BLaER1 treated with 17β-estradiol and CSF1 and Interleukin-3, amounts not matched to agents 10 nM and 100 nM (cell line): Measurements from ENCODE around the gene IFITM10.

Experiments used
- H3K27ac ChIP-seq, 11 experiments: shearing (Covaris generic); formaldehyde crosslinking; 2 replicates each; pipeline ENCODE4 v1.8.1; 2022
- H3K27me3 ChIP-seq, 11 experiments: shearing (Covaris generic); formaldehyde crosslinking; 2 replicates each; pipeline ENCODE4 v1.8.1; 2022
- H3K36me3 ChIP-seq, 11 experiments: shearing (Covaris generic); formaldehyde crosslinking; 2 replicates each; pipeline ENCODE4 v1.8.1; 2022
- H3K4me1 ChIP-seq, 10 experiments: shearing (Covaris generic); formaldehyde crosslinking; 2 replicates each; pipeline ENCODE4 v1.8.1; 2022
- H3K4me2 ChIP-seq, 11 experiments: shearing (Covaris generic); formaldehyde crosslinking; 2 replicates each; pipeline ENCODE4 v1.8.1; 2022
- H3K4me3 ChIP-seq, 10 experiments: shearing (Covaris generic); formaldehyde crosslinking; 2 replicates each; pipeline ENCODE4 v1.8.1; 2022
- H3K9ac ChIP-seq, 11 experiments: shearing (Covaris generic); formaldehyde crosslinking; 2 replicates each; pipeline ENCODE4 v1.8.1; 2022
- H3K9me3 ChIP-seq, 11 experiments: shearing (Covaris generic); formaldehyde crosslinking; replicated peaks in 1 of 11; 2 replicates each; pipeline ENCODE4 v1.8.1; 2022
- H4K20me1 ChIP-seq, 11 experiments: shearing (Covaris generic); formaldehyde crosslinking; 2 replicates each; pipeline ENCODE4 v1.8.1; 2022
- Cebpa-rat ChIP-seq, 11 experiments: shearing (Covaris generic); IDR thresholded peaks; 2 replicates each; pipeline ENCODE4 v1.8.1; 2022

The IFITM10 gene

GRCh38 chr11:1745701-1746320 is 4.6 kb downstream of the IFITM10 start:
- no peak for TF ChIP-seq Cebpa-rat (IDR thresholded peaks at IDR 0.05)
- Histone ChIP-seq H3K36me3 (peaks cover 0 to 4% (median 0%) of the 10 kb centered on the region in 11 experiments; a peak in 3 of 22 replicates), H3K4me1 (peaks cover 42 to 53% (median 46%) of the 10 kb centered on the region in 10 experiments), H3K27me3 (peaks cover 0 to 29% (median 24%) of the 10 kb centered on the region in 11 experiments; a peak in 19 of 22 replicates), H3K9ac (no peak overlapping the region), H3K4me2 (peak overlapping the region in 3 of 11 experiments; percentile 85 to 100 (median 99); a peak in 3 of 22 replicates), H3K4me3 (no peak overlapping the region), H3K9me3 (no peaks in the 10 kb centered on the region), H3K27ac (no peak overlapping the region), H4K20me1 (peaks cover 0 to 52% (median 3%) of the 10 kb centered on the region in 11 experiments; a peak in 9 of 22 replicates)

GRCh38 chr11:1744891-1745700 is 5.3 kb downstream of the IFITM10 start:
- Histone ChIP-seq H3K36me3 (peaks cover 0 to 4% (median 0%) of the 10 kb centered on the region in 11 experiments; a peak in 3 of 22 replicates), H3K9me3 (no peaks in the 10 kb centered on the region), H3K9ac (no peak overlapping the region), H4K20me1 (peaks cover 0 to 45% (median 0%) of the 10 kb centered on the region in 11 experiments; a peak in 9 of 22 replicates), H3K27me3 (peaks cover 0 to 26% (median 23%) of the 10 kb centered on the region in 11 experiments; a peak in 19 of 22 replicates), H3K4me1 (peaks cover 37 to 46% (median 38%) of the 10 kb centered on the region in 10 experiments), H3K4me3 (no peak overlapping the region), H3K4me2 (no peak overlapping the region), H3K27ac (no peak overlapping the region)
- no peak for TF ChIP-seq Cebpa-rat (IDR thresholded peaks at IDR 0.05)

GRCh38 chr11:1744137-1744886 is 6.1 kb downstream of the IFITM10 start:
- no peak overlapping the region for H3K27ac ChIP-seq
- H3K9ac ChIP-seq, result no peak overlapping the region
- H3K9me3 ChIP-seq, result no peaks in the 10 kb centered on the region
- peaks cover 0 to 18% (median 16%) of the 10 kb centered on the region in 11 experiments; a peak in 19 of 22 replicates for H3K27me3 ChIP-seq
- H3K36me3 ChIP-seq, result peaks cover 0 to 4% (median 0%) of the 10 kb centered on the region in 11 experiments; a peak in 3 of 22 replicates
- peaks cover 29 to 38% (median 31%) of the 10 kb centered on the region in 10 experiments for H3K4me1 ChIP-seq
- TF ChIP-seq Cebpa-rat (IDR thresholded peaks at IDR 0.05), result no peak
- H3K4me3 ChIP-seq, result no peak overlapping the region
- H4K20me1 ChIP-seq, result peaks cover 0 to 37% (median 0%) of the 10 kb centered on the region in 11 experiments; a peak in 9 of 22 replicates
- H3K4me2 ChIP-seq, result no peak overlapping the region

- Histone ChIP-seq H3K4me2 (no peak overlapping the region), H3K27me3 (peaks cover 0 to 12% (median 10%) of the 10 kb centered on the region in 11 experiments; a peak in 19 of 22 replicates), H3K36me3 (peaks cover 0 to 4% (median 0%) of the 10 kb centered on the region in 11 experiments; a peak in 3 of 22 replicates), H3K27ac (no peak overlapping the region), H3K4me1 (peaks cover 23 to 31% (median 24%) of the 10 kb centered on the region in 10 experiments), H3K9ac (no peak overlapping the region), H3K4me3 (no peak overlapping the region), H4K20me1 (peaks cover 0 to 31% (median 0%) of the 10 kb centered on the region in 11 experiments; a peak in 9 of 22 replicates), H3K9me3 (no peaks in the 10 kb centered on the region)
- no peak for TF ChIP-seq Cebpa-rat (IDR thresholded peaks at IDR 0.05)
Measured at GRCh38 chr11:1743585-1744136, 6.7 kb downstream of the IFITM10 start.

- Histone ChIP-seq H3K9me3 (peaks cover 0 to 6% (median 2%) of the 10 kb centered on the region in 11 experiments; a peak in 10 of 22 replicates), H3K4me2 (no peak overlapping the region), H4K20me1 (peaks cover 0 to 25% (median 0%) of the 10 kb centered on the region in 11 experiments; a peak in 7 of 22 replicates), H3K4me1 (peaks cover 17 to 25% (median 18%) of the 10 kb centered on the region in 10 experiments), H3K9ac (no peak overlapping the region), H3K4me3 (no peak overlapping the region), H3K36me3 (peaks cover 0 to 3% (median 0%) of the 10 kb centered on the region in 11 experiments; a peak in 3 of 22 replicates), H3K27me3 (peaks cover 0 to 5% (median 3%) of the 10 kb centered on the region in 11 experiments; a peak in 13 of 22 replicates), H3K27ac (no peak overlapping the region)
- TF ChIP-seq Cebpa-rat (IDR thresholded peaks at IDR 0.05), result no peak
Measured at GRCh38 chr11:1742869-1743584, 7.4 kb downstream of the IFITM10 start.

- Histone ChIP-seq H3K4me1 (peaks cover 11 to 19% (median 11%) of the 10 kb centered on the region in 10 experiments), H4K20me1 (peaks cover 0 to 21% (median 0%) of the 10 kb centered on the region in 11 experiments; a peak in 5 of 22 replicates), H3K27ac (no peak overlapping the region), H3K36me3 (no peaks in the 10 kb centered on the region; a peak in 2 of 22 replicates), H3K4me3 (no peak overlapping the region), H3K4me2 (no peak overlapping the region), H3K9me3 (peaks cover 5 to 12% (median 8%) of the 10 kb centered on the region in 11 experiments), H3K9ac (no peak overlapping the region), H3K27me3 (no peaks in the 10 kb centered on the region; a peak in 1 of 22 replicates)
- no peak for TF ChIP-seq Cebpa-rat (IDR thresholded peaks at IDR 0.05)
Measured at GRCh38 chr11:1742371-1742770, 8.0 kb downstream of the IFITM10 start.

GRCh38 chr11:1741741-1742140 is 8.7 kb downstream of the IFITM10 start:
- no peaks in the 10 kb centered on the region; a peak in 2 of 22 replicates for H3K36me3 ChIP-seq
- peaks cover 4 to 12% (median 5%) of the 10 kb centered on the region in 10 experiments; a peak in 19 of 20 replicates for H3K4me1 ChIP-seq
- H3K9ac ChIP-seq, result no peak overlapping the region
- peaks cover 12 to 18% (median 14%) of the 10 kb centered on the region in 11 experiments for H3K9me3 ChIP-seq
- no peak for TF ChIP-seq Cebpa-rat (IDR thresholded peaks at IDR 0.05)
- no peak overlapping the region for H3K4me2 ChIP-seq
- H4K20me1 ChIP-seq, result peaks cover 0 to 18% (median 0%) of the 10 kb centered on the region in 11 experiments; a peak in 5 of 22 replicates
- no peak overlapping the region for H3K4me3 ChIP-seq
- no peak overlapping the region for H3K27ac ChIP-seq
- H3K27me3 ChIP-seq, result no peaks in the 10 kb centered on the region
